HEK293 (cell line): Measurements from ENCODE around the gene HTR1D.
A peak's percentile ranks its signal among the peaks of the same experiment; 100 is the strongest.

Source experiments
- CTCF ChIA-PET: fragments of 350-600 bp; formaldehyde crosslinking; extraction: SDS; loops from one replicate; lab custom pipeline; 2021; ENCODE audit warnings: antibody characterized with exemption; lab: Yijun Ruan, JAX
- POLR2A ChIA-PET: fragments of 300-600 bp; formaldehyde crosslinking; extraction: SDS; loops from one replicate; lab custom pipeline; 2020; ENCODE audit warnings: antibody characterized with exemption, inconsistent platforms; lab: Yijun Ruan, JAX
- H3K27ac ChIP-seq: fragments of 200-500 bp; sonication (Bioruptor generic); 2 replicates; pipeline ENCODE4 v1.5.1; 2014; ENCODE audit warnings: low read depth, low read length, control low read depth, inconsistent platforms; ENCODE audit errors: extremely low read depth
- H3K36me3 ChIP-seq, 2 experiments: fragments of 200-500 bp in 1 of 2; sonication (Bioruptor generic) in 1 of 2; 1 replicate in 1 of 2; 2 replicates in 1 of 2; pipeline ENCODE4 v1.5.1; 2014 to 2017; ENCODE audit warnings: inconsistent platforms in 2 of 2, low read length in 2 of 2; ENCODE audit not compliant: control insufficient read depth in 2 of 2, insufficient read depth in 1 of 2
- H3K4me1 ChIP-seq: fragments of 200-500 bp; sonication (Bioruptor generic); 2 replicates; pipeline ENCODE4 v1.5.1; 2014; ENCODE audit warnings: mild to moderate bottlenecking, low read length, inconsistent platforms; ENCODE audit not compliant: control insufficient read depth, insufficient read depth
- H3K4me3 ChIP-seq: 2 replicates; pipeline ENCODE4 v1.5.1; 2011; ENCODE audit warnings: low read depth, mild to moderate bottlenecking, control low read depth, low read length, moderate library complexity
- H3K9me3 ChIP-seq: fragments of 200-500 bp; sonication (Bioruptor generic); 2 replicates; pipeline ENCODE4 v1.5.1; 2014; ENCODE audit warnings: low read depth, low read length, inconsistent platforms; ENCODE audit not compliant: control insufficient read depth, insufficient read depth
- GFI1B ChIP-seq: fragments of 450-650 bp; formaldehyde crosslinking; IDR thresholded peaks from 2 replicates; pipeline ENCODE4 v1.5.1; 2016; ENCODE audit warnings: missing biosample characterization, missing genetic modification characterization
- KLF10 ChIP-seq: fragments of 450-650 bp; IDR thresholded peaks from 2 replicates; pipeline ENCODE4 v1.5.1; 2018; ENCODE audit warnings: missing biosample characterization, mild to moderate bottlenecking, missing genetic modification characterization
- OSR2 ChIP-seq: fragments of 450-650 bp; formaldehyde crosslinking; IDR thresholded peaks from 2 replicates; pipeline ENCODE4 v1.5.1; 2016; ENCODE audit warnings: missing biosample characterization, missing genetic modification characterization
- PATZ1 ChIP-seq: fragments of 450-650 bp; formaldehyde crosslinking; IDR thresholded peaks from 2 replicates; pipeline ENCODE4 v1.5.1; 2016; ENCODE audit warnings: missing biosample characterization, missing genetic modification characterization
- PBX3 ChIP-seq: sonication (generic); formaldehyde crosslinking; IDR thresholded peaks from 2 replicates; pipeline ENCODE4 v1.8.1; 2022; ENCODE audit warnings: mild to moderate bottlenecking, moderate library complexity, missing genetic modification reagents
- ZBTB10 ChIP-seq: fragments of 450-650 bp; formaldehyde crosslinking; IDR thresholded peaks from 2 replicates; pipeline ENCODE4 v1.5.1; 2016; ENCODE audit warnings: missing biosample characterization, missing genetic modification characterization
- ZBTB17 ChIP-seq: fragments of 450-650 bp; formaldehyde crosslinking; IDR thresholded peaks from 2 replicates; pipeline ENCODE4 v1.5.1; 2016; ENCODE audit warnings: missing biosample characterization, missing genetic modification characterization
- ZNF18 ChIP-seq: fragments of 450-650 bp; formaldehyde crosslinking; IDR thresholded peaks from 2 replicates; pipeline ENCODE4 v1.5.1; 2016; ENCODE audit warnings: missing biosample characterization, missing genetic modification characterization
- ZNF23 ChIP-seq: fragments of 450-650 bp; formaldehyde crosslinking; IDR thresholded peaks from 2 replicates; pipeline ENCODE4 v1.5.1; 2016; ENCODE audit warnings: missing biosample characterization, missing genetic modification characterization, borderline replicate concordance
- ZNF26 ChIP-seq: fragments of 450-650 bp; formaldehyde crosslinking; IDR thresholded peaks from 2 replicates; pipeline ENCODE4 v1.5.1; 2016; ENCODE audit warnings: missing biosample characterization, missing genetic modification characterization
- ZNF366 ChIP-seq: fragments of 450-650 bp; formaldehyde crosslinking; conservative IDR thresholded peaks from 2 replicates; pipeline ENCODE4 v1.5.1; 2016; ENCODE audit warnings: missing biosample characterization, missing genetic modification characterization
- ZNF37A ChIP-seq: fragments of 450-650 bp; IDR thresholded peaks from 2 replicates; pipeline ENCODE4 v1.5.1; 2018; ENCODE audit warnings: missing biosample characterization, missing genetic modification characterization
- ZNF394 ChIP-seq: fragments of 450-650 bp; formaldehyde crosslinking; IDR thresholded peaks from 2 replicates; pipeline ENCODE4 v1.5.1; 2016; ENCODE audit warnings: missing biosample characterization, missing genetic modification characterization, mild to moderate bottlenecking, moderate library complexity, borderline replicate concordance
- ZNF510 ChIP-seq: fragments of 450-650 bp; formaldehyde crosslinking; IDR thresholded peaks from 2 replicates; pipeline ENCODE4 v1.5.1; 2018; ENCODE audit warnings: mild to moderate bottlenecking, missing genetic modification characterization, missing biosample characterization; ENCODE audit not compliant: insufficient replicate concordance
- ZSCAN16 ChIP-seq: fragments of 450-650 bp; formaldehyde crosslinking; IDR thresholded peaks from 2 replicates; pipeline ENCODE4 v1.5.1; 2016; ENCODE audit warnings: missing biosample characterization, missing genetic modification characterization
- TF ChIP-seq, protein P1 (sequence below): fragments of 450-650 bp; formaldehyde crosslinking; IDR thresholded peaks from 2 replicates; pipeline ENCODE4; 2016; ENCODE audit warnings: missing biosample characterization, missing genetic modification characterization
- TF ChIP-seq, protein P2 (sequence below): fragments of 450-650 bp; formaldehyde crosslinking; IDR thresholded peaks from 2 replicates; pipeline ENCODE4 v1.5.1; 2016; ENCODE audit warnings: missing biosample characterization, missing genetic modification characterization, borderline replicate concordance
- TF ChIP-seq, protein P3 (sequence below): fragments of 450-650 bp; formaldehyde crosslinking; IDR thresholded peaks from 2 replicates; pipeline ENCODE4 v1.5.1; 2017; ENCODE audit warnings: missing biosample characterization, missing genetic modification characterization

HTR1D gene

DNA sequence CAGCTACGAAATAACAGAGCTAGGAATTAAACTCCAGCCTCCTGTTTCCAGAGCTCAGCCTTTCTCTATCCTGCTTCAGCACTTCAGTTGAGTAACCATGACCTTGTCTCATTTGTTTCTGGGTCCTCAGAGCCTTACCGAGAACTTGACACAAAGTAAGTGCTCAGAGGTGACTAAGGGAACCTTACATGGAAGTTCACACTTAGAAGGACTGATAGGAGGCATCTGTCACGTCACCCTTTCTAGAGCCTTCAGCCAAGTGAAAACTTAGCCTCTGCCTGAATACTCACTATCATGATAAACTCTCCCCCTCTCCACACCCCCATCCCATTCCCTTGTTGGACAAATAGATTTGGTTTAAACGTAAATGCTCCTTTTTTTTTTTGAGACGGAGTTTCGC, 38.9 kb downstream of the HTR1D start:
- Histone ChIP-seq H3K27ac (no peak overlapping the region), H3K4me1 (no peaks in the 10 kb centered on the region), H3K36me3 (no peaks in the 10 kb centered on the region), H3K4me3 (no peak overlapping the region), H3K9me3 (no peaks in the 10 kb centered on the region)
- ChIA-PET POLR2A (interaction anchor here (1.6 to 3.0 kb wide), 3 partner anchors 10 to 159 kb away, joined by 4 to 15 read pairs (median 4); partner anchors contain the start of genes KDM1A and LUZP1), CTCF (interaction anchor here (0.6 to 3.4 kb wide), 8 partner anchors 9 to 353 kb away, joined by 3 to 45 read pairs (median 4); partner anchors contain the start of gene HTR1D)
- TF ChIP-seq ZNF394 (no peak), ZNF510 (no peak), KLF10 (no peak), ZNF18 (tag by site-specific recombination) (no peak), ZSCAN16 (tag by site-specific recombination) (no peak), ZNF366 (no peak), ZBTB10 (tag by site-specific recombination) (no peak)
- TF ChIP-seq, protein P1, sequence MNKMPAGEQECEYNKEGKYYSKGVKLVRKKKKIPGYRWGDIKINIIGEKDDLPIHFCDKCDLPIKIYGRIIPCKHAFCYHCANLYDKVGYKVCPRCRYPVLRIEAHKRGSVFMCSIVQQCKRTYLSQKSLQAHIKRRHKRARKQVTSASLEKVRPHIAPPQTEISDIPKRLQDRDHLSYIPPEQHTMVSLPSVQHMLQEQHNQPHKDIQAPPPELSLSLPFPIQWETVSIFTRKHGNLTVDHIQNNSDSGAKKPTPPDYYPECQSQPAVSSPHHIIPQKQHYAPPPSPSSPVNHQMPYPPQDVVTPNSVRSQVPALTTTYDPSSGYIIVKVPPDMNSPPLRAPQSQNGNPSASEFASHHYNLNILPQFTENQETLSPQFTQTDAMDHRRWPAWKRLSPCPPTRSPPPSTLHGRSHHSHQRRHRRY (tag by site-specific recombination): no peak
- TF ChIP-seq, protein P2, sequence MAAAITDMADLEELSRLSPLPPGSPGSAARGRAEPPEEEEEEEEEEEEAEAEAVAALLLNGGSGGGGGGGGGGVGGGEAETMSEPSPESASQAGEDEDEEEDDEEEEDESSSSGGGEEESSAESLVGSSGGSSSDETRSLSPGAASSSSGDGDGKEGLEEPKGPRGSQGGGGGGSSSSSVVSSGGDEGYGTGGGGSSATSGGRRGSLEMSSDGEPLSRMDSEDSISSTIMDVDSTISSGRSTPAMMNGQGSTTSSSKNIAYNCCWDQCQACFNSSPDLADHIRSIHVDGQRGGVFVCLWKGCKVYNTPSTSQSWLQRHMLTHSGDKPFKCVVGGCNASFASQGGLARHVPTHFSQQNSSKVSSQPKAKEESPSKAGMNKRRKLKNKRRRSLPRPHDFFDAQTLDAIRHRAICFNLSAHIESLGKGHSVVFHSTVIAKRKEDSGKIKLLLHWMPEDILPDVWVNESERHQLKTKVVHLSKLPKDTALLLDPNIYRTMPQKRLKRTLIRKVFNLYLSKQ (tag by site-specific recombination): no peak

GRCh38 chr1:23177438-23178380, 39.6 kb downstream of the HTR1D start:
- Histone ChIP-seq H3K36me3 (no peaks in the 10 kb centered on the region), H3K27ac (peak overlapping the region; percentile 45), H3K4me3 (peak overlapping the region; percentile 47), H3K9me3 (no peaks in the 10 kb centered on the region), H3K4me1 (no peaks in the 10 kb centered on the region)
- POLR2A ChIA-PET: interaction anchor here (1.0 to 3.0 kb wide), 5 partner anchors 9 to 186 kb away, joined by 3 to 15 read pairs (median 4); partner anchors contain the start of genes KDM1A and LUZP1
- CTCF ChIA-PET: interaction anchor here (0.6 to 3.4 kb wide), 9 partner anchors 39 to 354 kb away, joined by 3 to 45 read pairs (median 3); partner anchors contain the start of gene HTR1D
- TF ChIP-seq ZNF37A (tag by site-specific recombination) (0 out of 2 replicates have a peak, but pooled peaks have one; percentile 33), PATZ1 (tag by site-specific recombination) (peak; percentile 79), OSR2 (tag by site-specific recombination) (peak; percentile 7; the same call in 1 of the 2 replicates), GFI1B (no peak), ZSCAN16 (tag by site-specific recombination) (no peak), PBX3 (peak; percentile 88), ZBTB17 (0 out of 2 replicates have a peak, but pooled peaks have one; percentile 52), ZNF26 (tag by site-specific recombination) (no peak), ZNF23 (tag by site-specific recombination) (no peak)
- TF ChIP-seq, protein P3, sequence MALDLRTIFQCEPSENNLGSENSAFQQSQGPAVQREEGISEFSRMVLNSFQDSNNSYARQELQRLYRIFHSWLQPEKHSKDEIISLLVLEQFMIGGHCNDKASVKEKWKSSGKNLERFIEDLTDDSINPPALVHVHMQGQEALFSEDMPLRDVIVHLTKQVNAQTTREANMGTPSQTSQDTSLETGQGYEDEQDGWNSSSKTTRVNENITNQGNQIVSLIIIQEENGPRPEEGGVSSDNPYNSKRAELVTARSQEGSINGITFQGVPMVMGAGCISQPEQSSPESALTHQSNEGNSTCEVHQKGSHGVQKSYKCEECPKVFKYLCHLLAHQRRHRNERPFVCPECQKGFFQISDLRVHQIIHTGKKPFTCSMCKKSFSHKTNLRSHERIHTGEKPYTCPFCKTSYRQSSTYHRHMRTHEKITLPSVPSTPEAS (tag by site-specific recombination): peak; percentile 15; the same call in 1 of the 2 replicates
